ENCODE data around the gene LEPR. TPM values are rescaled to one million over a fixed set of nuclear protein-coding genes. Genes with fewer than 3 reads are reported as not detected.

LEPR gene
- polyA plus RNA-seq, 2 of the 4 experiments (the other 2 are of a cell fraction): 3.1 to 6.5 TPM

GRCh38 chr1:65440322-65440900, 19.9 kb downstream of the LEPR start:
- 95% methylated on average over 12 of the region's 12 CpGs for WGBS (ENCODE audit: missing lambda C conversion rate)
- no peak overlapping the region for H3K4me3 ChIP-seq
- CTCF ChIA-PET: interaction anchor here (0.6 to 1.2 kb wide), 2 partner anchors 18 to 183 kb away, joined by 3 read pairs; no protein-coding TSS in a partner anchor

GRCh38 chr1:65440915-65441314, 20.4 kb downstream of the LEPR start:
- H3K27ac ChIP-seq: no peak overlapping the region
- ATAC-seq: no peak
- no peak for FAIRE-seq
- WGBS (ENCODE audit: missing lambda C conversion rate): 65% methylated on average over 1 of the region's 1 CpG
- H3K9me3 ChIP-seq: no peaks in the 10 kb centered on the region
- DNase-seq (ENCODE audit: low read depth in 1 of 2, low spot score in 1 of 2): no peak
- ChIA-PET CTCF (interaction anchor here (1.2 kb wide), 1 partner anchor 18 kb away, joined by 3 read pairs; no protein-coding TSS in a partner anchor), POLR2A (no interaction called here)
- no peak overlapping the region for H3K4me2 ChIP-seq
- H3K4me1 ChIP-seq: no peaks in the 10 kb centered on the region
- H3K4me3 ChIP-seq: no peak overlapping the region
- TF ChIP-seq REST (IDR thresholded peaks at IDR 0.05): no peak
- TF ChIP-seq JUNB (IDR thresholded peaks at IDR 0.05): no peak
- no peak for TF ChIP-seq RFX5 (IDR thresholded peaks at IDR 0.05)
- TF ChIP-seq E2F6 (IDR thresholded peaks at IDR 0.05; ENCODE audit: borderline replicate concordance, low read depth): no peak
- TF ChIP-seq HOXB13 (CRISPR knock-in tag; IDR thresholded peaks at IDR 0.05; ENCODE audit: low read depth): no peak
- TF ChIP-seq FOSL2 (IDR thresholded peaks at IDR 0.05): no peak
- TF ChIP-seq FOSL2 (CRISPR knock-in tag; IDR thresholded peaks at IDR 0.05): no peak
- TF ChIP-seq HMGXB4 (CRISPR knock-in tag; IDR thresholded peaks at IDR 0.05; ENCODE audit: borderline replicate concordance): no peak
- TF ChIP-seq MAX (IDR thresholded peaks at IDR 0.05): no peak
- TF ChIP-seq KDM1A (IDR thresholded peaks at IDR 0.05; ENCODE audit: low read depth): no peak
- TF ChIP-seq ZSCAN20 (CRISPR knock-in tag; IDR thresholded peaks at IDR 0.05): no peak
- no peak for TF ChIP-seq HDAC2 (IDR thresholded peaks at IDR 0.05)
- TF ChIP-seq ZC3H11A (IDR thresholded peaks at IDR 0.05): no peak
- TF ChIP-seq HOXB5 (CRISPR knock-in tag; IDR thresholded peaks at IDR 0.05): no peak
- TF ChIP-seq FOXS1 (CRISPR knock-in tag; IDR thresholded peaks at IDR 0.05): no peak

More at GRCh38 chr1:65440322-65440900, 19.9 kb downstream of the LEPR start:
- DNase-seq (ENCODE audit: low read depth in 1 of 2, low spot score in 1 of 2): no peak
- no peak for ATAC-seq
- Histone ChIP-seq H3K4me2 (no peak overlapping the region), H3K9me3 (no peaks in the 10 kb centered on the region), H3K4me1 (no peaks in the 10 kb centered on the region), H3K27ac (no peak overlapping the region)
- no peak for FAIRE-seq
- POLR2A ChIA-PET: no interaction called here
- TF ChIP-seq CBX8 (IDR thresholded peaks at IDR 0.05) (no peak), ZNF302 (CRISPR knock-in tag; IDR thresholded peaks at IDR 0.05) (no peak), HES2 (IDR thresholded peaks at IDR 0.05) (no peak), ZFP36 (IDR thresholded peaks at IDR 0.05; ENCODE audit: borderline replicate concordance, partially characterized antibody) (no peak), TFCP2L1 (CRISPR knock-in tag; IDR thresholded peaks at IDR 0.05) (no peak), CHD4 (IDR thresholded peaks at IDR 0.05; ENCODE audit: borderline replicate concordance) (no peak), MYC (IDR thresholded peaks at IDR 0.05; ENCODE audit: borderline replicate concordance, low read length) (no peak), KDM1A (IDR thresholded peaks at IDR 0.05; ENCODE audit: low read depth) (no peak), ESRRA (IDR thresholded peaks at IDR 0.05; ENCODE audit: borderline replicate concordance, low read length) (no peak), ATOH8 (CRISPR knock-in tag; IDR thresholded peaks at IDR 0.05; ENCODE audit: low read depth) (no peak), HOXB13 (CRISPR knock-in tag; IDR thresholded peaks at IDR 0.05; ENCODE audit: low read depth) (no peak), FOSB (CRISPR knock-in tag; IDR thresholded peaks at IDR 0.05) (no peak), NPAS2 (CRISPR knock-in tag; IDR thresholded peaks at IDR 0.05; ENCODE audit: borderline replicate concordance) (no peak), JUN (IDR thresholded peaks at IDR 0.05) (no peak), HMGXB4 (CRISPR knock-in tag; IDR thresholded peaks at IDR 0.05; ENCODE audit: borderline replicate concordance) (no peak), POLR2A (IDR thresholded peaks at IDR 0.05; ENCODE audit: low read length) (no peak), MAX (IDR thresholded peaks at IDR 0.05) (no peak), RNF2 (IDR thresholded peaks at IDR 0.05; ENCODE audit: borderline replicate concordance, low read depth) (no peak)

Data from A549 (cell line).